ENCODE measurements around the gene SLC9A3.

DNA sequence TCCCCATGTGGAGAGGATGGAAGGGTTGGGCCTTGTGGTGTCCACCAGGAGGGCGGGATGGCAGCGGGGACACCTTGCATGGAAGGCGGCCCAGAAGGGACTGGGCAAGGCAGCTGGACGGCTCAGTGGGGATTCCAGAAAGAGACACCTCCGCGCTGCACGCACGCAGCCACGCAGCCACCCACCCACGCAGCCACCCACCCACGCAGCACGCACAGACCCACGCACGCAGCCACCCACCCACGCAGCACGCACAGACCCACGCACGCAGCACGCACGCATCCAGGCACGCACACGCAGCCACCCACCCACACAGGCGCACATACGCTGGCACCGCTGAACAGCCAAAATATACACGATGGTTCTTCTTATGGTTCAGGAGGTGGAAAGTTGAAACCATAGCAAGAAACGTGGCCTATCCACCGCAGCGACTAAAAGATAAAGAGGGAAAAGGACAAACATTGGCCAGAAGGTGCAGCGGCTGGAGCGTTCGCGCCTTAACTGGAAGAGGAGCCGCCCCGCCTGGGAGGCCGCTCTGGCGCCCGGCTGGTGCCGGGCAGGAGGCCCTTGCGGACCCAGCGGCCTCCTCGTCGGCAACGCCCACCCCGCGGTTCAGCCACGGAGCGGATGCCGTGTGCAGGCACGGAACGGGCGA is 103.5 kb downstream of the SLC9A3 start:
- TF ChIP-seq EGR1 (IDR thresholded peaks at IDR 0.05) (no peak), EP300 (IDR thresholded peaks at IDR 0.05; ENCODE audit: borderline replicate concordance) (no peak), ZBTB7A (IDR thresholded peaks at IDR 0.05; ENCODE audit: low read depth) (no peak), FOXM1 (IDR thresholded peaks at IDR 0.05; ENCODE audit: borderline replicate concordance, low read depth) (no peak), YY1 (IDR thresholded peaks at IDR 0.05; ENCODE audit: low read depth) (no peak), TEAD4 (IDR thresholded peaks at IDR 0.05) (no peak)

Data from Ishikawa (cell line).